Cardiac fibroblast (primary cell): ENCODE measurements around the gene ATP6V0C.
"Not testable (repeated sequence)": the region's sequence is repeated elsewhere in the genome, so short reads cannot be mapped to it uniquely, and the experiment has no call there.

Experiments used
- DNase-seq, 2 donors: peaks; one replicate each; pipeline versions ENCODE4 v3.0.0 to v3.0.0-alpha.2; 2010; ENCODE audit warnings: low read depth in 2 of 2
- H3K4me3 ChIP-seq, 2 donors: replicated peaks in 1 of 2; 1 replicate in 1 of 2; 2 replicates in 1 of 2; pipeline ENCODE4 v1.5.1; 2011; ENCODE audit warnings: low read depth in 2 of 2, low read length in 2 of 2, mild to moderate bottlenecking in 2 of 2, moderate library complexity in 1 of 2
- TF ChIP-seq, protein P1 (sequence below): IDR thresholded peaks from one replicate; pipeline ENCODE4 v1.5.1; 2011; ENCODE audit warnings: low read depth, mild to moderate bottlenecking, low read length, inconsistent platforms

The ATP6V0C gene

DNA sequence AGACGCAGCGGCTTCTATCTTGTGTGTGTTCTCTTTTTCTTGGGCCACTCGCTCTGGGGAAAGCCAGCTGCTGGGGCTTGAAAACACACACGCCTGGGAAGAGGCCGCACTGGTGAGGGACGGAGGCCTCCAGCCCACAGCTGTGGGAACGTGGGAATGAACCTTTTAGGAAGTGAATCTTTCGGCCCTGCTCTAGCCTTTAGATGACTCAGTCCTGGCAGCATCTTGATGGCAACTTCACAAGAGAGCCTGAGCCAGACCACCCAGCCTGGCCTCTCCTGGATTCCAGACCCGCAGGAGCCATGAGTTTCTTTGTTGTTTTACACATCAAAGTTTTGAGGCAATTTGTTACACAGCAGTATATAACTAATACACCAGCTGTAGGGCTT, 21.9 kb downstream of the ATP6V0C start:
- DNase-seq = peak; percentile 67 to 79
- H3K4me3 ChIP-seq = no peak overlapping the region
- TF ChIP-seq, protein P1, sequence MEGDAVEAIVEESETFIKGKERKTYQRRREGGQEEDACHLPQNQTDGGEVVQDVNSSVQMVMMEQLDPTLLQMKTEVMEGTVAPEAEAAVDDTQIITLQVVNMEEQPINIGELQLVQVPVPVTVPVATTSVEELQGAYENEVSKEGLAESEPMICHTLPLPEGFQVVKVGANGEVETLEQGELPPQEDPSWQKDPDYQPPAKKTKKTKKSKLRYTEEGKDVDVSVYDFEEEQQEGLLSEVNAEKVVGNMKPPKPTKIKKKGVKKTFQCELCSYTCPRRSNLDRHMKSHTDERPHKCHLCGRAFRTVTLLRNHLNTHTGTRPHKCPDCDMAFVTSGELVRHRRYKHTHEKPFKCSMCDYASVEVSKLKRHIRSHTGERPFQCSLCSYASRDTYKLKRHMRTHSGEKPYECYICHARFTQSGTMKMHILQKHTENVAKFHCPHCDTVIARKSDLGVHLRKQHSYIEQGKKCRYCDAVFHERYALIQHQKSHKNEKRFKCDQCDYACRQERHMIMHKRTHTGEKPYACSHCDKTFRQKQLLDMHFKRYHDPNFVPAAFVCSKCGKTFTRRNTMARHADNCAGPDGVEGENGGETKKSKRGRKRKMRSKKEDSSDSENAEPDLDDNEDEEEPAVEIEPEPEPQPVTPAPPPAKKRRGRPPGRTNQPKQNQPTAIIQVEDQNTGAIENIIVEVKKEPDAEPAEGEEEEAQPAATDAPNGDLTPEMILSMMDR = no peak

DNA sequence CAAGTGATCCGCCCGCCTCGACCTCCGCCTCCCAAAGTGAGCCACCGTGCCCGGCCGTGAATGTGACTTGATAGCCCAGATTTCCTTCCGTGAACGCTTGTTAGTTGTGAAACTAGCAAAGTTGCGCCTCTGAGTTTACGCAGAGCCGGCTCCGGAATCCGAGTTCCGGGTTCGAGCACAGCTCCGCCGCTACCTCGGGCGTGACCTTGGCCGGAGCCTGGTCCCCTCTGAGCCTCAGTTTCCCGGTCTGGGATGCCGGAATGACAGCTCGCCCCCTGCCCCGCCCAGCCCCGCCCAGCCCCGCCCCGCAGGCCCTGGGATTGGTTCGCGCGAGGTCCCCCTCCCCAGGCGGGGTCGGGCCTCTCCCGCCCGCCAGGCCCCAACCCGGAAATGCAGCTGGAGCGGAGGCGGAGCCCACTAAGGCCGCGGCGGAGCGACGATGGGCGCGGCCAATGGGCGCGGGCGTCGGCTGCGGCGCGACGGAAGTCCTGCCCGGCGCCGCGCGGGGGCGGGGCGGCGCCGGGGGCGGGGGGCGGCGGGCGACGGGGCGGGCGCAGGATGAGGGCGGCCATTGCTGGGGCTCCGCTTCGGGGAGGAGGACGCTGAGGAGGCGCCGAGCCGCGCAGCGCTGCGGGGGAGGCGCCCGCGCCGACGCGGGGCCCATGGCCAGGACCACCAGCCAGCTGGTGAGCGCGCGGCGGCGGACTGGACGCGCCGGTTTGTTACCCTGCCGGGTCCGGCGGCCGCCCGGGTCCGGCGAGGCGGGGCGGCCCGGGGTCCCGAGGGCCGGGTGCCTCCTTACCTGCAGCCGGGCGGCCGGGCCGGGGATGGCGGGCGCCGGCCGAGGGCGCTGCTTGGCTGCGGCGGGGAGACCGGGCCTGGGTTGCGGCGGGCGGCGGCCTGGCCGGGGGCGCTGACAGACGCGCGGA, 24.0 kb downstream of the ATP6V0C start, which contains the start of gene PDPK1:
PDPK1 (plus strand) TSS at position 571 of the 929 bp plus-strand sequence; CDS start at position 663, 92 bp downstream.
- DNase-seq = peak; percentile 93 to 97
- TF ChIP-seq, protein P1 = no peak
- peak within 1 kb of the TSS; percentile 58 to 69 for H3K4me3 ChIP-seq

DNA sequence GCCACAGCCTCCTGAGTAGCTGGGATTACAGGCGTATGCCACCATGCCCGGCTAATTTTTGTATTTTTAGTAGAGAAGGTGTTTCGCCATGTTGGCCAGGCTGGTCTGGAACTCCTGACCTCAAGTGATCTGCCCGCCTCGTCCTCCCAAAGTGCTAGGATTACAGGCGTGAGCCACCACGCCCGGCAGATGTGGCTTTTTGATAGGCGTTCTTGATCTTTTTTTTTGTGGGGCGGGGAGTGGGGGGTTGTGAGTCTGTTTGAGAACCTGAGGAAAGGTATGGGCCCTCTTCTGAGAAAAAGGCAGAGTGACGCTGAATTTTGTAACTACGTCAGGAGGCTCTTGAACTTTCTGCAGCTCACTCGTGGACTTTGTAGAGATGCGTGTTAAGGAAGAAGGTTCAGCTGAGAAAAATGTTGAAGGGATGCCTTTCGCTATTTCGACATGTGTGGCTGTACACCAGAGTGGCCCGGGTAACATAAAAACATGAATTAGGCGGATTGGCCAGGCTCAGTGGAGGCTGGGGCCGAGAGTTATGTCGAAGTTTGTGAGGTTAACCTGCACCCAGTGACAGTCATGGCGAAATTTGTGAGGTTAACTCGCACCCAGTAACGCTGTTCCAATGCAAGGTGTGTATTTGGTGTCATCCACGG, 25.6 kb downstream of the ATP6V0C start:
- DNase-seq, H3K4me3 ChIP-seq: not testable (repeated sequence)

DNA sequence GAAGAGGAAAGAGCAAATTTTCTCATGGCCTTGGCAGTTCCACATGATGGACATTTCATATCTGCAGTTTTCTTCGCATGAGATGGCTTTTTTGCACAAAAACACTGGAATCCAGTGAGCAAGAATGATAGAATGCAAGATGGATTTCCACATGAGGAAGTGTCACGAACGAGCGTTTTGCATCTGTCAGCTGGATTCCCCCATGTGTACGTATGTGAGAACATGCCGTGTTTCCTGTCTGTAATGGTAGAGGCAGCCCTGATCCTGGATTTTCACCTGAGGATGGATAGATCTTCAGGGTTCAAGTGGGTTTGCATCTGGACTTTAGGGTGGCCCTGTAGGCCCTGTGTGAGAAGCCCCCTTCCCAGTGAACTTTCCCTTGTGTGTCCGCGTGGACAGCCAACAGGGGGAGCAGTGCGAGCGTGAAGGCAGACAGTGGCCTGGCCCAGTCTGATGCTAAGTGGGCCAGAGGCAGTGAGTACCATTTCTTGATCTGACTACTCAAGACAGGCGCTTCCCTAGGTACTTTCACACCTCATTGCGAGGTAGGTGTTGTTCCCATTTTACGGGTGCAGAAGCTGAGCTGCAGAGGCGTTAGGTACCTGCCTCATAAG, 26.2 kb downstream of the ATP6V0C start:
- H3K4me3 ChIP-seq = not testable (repeated sequence)
- TF ChIP-seq, protein P1 = peak; percentile 31
- DNase-seq = peak; percentile 33 to 47

DNA sequence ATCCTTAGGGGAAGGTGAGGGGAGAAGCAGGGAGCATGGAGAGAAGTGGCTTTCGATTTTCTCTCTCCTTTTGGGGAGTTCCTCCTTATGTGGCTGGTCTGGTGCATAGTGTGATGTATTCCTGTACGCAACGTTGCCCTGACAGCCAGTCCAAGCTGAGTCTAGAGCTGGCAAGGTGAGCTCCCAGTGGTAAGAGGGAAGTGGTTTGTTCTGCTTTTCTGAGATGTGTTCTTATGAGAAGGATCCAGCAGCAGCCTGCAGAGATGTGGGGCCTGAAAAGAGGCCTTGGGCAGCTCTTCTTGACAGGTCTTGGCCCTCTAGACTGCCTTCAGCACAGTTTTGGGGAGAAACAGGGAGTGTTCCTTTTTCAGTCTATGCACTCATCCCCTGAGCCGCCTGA, 27.2 kb downstream of the ATP6V0C start:
- not testable (repeated sequence) for DNase-seq, H3K4me3 ChIP-seq

DNA sequence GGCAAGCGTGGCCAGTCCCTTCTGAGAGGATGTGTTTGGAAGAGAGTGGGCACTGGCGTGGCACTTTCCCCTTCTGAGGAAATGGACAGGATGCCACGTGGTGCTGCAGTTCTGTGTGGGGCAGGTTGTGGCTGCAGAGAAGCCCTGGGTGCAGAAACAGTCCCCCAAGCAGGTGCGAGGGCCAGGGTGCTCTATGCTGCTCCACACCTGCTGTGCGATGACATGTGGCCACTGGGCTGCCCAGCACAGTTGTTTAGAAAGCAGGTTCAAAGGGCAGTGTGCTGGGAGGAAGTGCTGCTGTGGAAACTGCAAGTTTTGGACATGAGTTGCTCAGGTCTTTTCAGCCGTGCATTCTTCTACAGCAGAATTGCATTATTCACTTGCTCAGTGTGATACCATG, 27.7 kb downstream of the ATP6V0C start:
- H3K4me3 ChIP-seq, DNase-seq: not testable (repeated sequence)

DNA sequence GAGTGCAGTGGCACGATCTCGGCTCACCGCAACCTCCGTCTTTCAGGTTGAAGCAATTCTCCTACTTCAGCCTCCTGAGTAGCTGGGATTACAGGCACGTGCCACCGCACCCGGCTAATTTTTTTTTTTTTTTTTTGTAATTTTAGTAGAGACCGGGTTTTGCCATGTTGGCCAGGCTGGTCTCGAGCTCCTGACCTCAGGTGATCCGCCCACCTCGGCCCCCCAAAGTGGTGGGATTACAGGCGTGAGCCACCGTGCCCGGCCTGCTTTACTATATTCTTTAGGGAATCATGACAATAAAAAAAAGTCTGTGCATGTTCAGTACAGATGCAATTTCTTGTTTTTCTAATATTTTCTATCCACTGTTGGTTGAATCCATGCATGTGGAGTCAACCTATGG, 30.0 kb downstream of the ATP6V0C start:
- not testable (repeated sequence) for DNase-seq, H3K4me3 ChIP-seq

DNA sequence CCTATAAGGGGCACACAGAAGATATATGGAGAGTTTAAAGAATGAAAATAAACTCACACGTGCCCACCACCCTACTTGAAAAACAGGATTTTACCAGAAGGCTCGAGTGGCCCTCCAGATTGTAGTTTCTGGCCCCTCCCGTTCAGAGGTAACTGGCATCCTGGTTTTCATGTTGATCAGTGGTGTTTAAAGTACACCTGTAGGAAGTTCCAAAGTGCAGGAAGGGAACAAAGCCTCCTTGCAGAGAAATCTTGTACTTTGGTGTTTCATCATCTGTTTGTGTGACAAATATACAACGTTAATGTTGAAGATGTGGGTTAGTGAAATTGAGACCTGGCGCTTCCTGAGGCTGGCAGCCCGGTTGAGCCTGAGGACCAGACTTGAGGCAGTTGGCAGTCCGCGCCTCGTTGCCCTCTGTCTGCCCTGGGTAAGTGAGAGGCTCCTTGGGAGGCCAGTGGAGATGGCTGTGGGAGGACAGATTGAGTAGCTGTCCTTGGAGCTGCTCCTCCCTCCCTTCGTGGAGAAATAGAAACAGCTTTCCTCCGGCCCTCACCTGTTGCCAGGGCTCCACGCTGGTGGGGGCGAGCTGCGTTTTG, 36.6 kb downstream of the ATP6V0C start:
- H3K4me3 ChIP-seq, DNase-seq: not testable (repeated sequence)

DNA sequence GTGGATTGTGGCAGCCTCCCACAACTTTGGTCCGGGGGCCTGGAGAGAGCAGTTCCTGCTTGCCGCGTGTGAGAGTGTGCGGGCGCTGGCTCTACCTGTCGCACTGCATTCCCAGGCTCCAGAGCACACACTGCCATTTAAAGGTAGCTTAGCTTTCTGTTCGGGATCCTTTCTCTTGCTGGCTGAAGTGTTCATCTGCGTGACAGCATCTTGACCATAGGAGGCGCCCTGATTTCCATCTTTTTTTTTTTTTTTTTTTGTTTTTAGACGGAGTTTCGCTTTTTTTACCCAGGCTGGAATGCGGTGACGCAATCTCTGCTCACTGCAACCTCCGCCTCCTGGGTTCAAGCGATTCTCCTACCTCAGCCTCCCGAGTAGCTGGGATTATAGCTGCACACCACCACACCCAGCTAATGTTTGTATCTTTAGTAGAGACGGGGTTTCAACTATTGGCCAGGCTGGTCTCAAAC, 37.7 kb downstream of the ATP6V0C start:
- DNase-seq = peak; percentile 32 to 57
- TF ChIP-seq, protein P1 = peak; percentile 4
- H3K4me3 ChIP-seq = not testable (repeated sequence)

DNA sequence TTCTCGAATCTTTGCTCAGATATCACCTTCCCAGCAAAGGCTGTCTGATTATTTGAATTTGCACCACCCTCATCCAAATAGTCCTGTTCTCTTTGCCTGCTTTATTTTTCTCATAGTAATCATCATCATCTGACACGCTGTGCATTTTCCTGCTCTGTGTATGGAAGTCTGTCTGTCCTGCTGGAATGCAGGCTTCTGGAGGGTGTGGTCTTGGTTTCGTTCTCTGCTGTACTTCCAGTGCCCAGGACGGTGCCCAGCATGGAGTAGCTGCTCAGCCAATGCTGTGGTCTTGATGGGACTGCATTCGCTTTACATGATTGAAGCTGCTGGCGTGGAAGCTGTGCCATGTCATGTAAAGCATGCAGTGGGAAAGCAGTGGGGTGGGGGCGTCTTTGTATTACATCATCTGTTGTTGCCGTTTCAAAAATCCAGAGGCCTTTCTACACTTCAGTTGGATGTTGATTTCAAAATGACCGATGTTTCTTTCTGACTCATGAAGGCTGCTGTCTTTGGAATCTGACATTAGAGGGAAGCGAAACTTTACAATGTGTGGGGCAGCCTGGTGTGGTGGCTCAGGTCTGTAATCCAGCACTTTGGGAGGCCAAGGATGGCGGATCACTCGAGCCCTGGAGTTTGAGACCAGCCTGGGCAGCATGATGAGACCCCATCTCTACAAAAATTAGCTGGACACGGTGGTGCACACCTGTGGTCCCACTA, 41.1 kb downstream of the ATP6V0C start:
- H3K4me3 ChIP-seq, DNase-seq: not testable (repeated sequence)

DNA sequence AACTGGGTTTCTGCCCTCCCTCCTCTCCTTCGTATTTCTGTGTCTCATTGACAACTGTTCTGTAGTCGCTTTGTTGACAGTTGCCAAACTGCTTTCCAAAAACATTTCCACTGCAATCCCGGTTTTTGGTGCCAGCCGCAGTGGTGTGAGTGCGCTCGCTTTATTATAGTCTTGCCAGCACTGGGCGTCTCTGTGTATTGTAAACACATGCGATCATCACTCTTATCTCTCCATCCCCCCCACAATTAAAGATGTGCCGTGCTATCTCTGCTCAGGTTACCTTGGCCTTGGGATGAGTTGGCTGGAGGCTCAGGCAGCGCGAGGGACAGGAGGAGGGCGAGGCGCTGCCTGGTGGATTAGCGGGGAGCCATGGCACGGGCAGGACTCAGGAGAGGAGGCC, 43.4 kb downstream of the ATP6V0C start:
- not testable (repeated sequence) for DNase-seq, H3K4me3 ChIP-seq

DNA sequence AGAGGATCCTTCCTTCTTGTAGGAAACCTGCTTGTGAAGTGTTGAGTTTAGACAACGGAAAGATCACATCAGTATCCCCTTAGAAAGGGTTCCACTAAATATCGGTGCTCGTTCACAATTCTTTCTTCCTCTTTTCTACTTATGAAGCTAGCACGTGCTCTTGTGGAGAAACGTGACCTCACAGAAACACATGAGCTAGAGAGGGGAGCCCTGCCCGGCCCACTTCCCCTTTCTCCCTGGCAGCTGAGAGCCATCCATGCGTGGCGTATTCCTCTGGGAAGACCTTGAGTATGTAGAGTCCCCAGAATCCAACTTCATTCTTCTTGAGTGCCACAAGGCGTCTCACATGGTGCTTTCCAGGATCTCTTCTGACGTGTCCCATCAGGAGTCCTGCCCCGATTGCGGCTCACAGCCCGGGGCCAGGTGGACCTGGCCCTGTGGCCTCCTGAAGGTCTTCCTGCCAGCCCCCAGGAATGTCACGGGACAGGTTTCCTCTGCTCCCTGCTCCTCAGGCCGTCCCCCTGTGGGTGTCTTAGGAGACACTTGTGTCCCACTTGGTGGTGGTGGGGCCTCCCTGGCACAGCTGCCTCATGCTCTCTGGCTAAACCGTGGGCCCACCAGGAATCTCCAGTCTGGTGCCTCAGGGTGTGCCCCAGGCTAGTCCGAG, 46.5 kb downstream of the ATP6V0C start:
- H3K4me3 ChIP-seq, DNase-seq: not testable (repeated sequence)
